Hepatocyte (in vitro differentiated cells): ENCODE data around the gene TMPRSS9. TPM values are rescaled to one million over a fixed set of nuclear protein-coding genes. Genes with fewer than 3 reads are reported as not detected.
"Not testable (repeated sequence)": the region's sequence is repeated elsewhere in the genome, so short reads cannot be mapped to it uniquely, and the experiment has no call there.

Experiments
- DNase-seq: peaks from one replicate; pipeline ENCODE4 v3.0.0-alpha.2; 2016; ENCODE audit warnings: low spot score
- H2AFZ ChIP-seq: fragments of 200-600 bp; sonication (generic); 2 replicates; pipeline ENCODE4 v1.6.0; 2016; ENCODE audit warnings: antibody characterized with exemption, mild to moderate bottlenecking
- H3K27ac ChIP-seq: fragments of 200-600 bp; sonication (generic); 2 replicates; pipeline ENCODE4 v1.5.1; 2016; ENCODE audit warnings: mild to moderate bottlenecking
- H3K27me3 ChIP-seq: fragments of 200-600 bp; sonication (generic); 2 replicates; pipeline ENCODE4 v1.6.1; 2016
- H3K36me3 ChIP-seq: fragments of 200-600 bp; sonication (generic); replicated peaks from 2 replicates; pipeline ENCODE4 v1.5.1; 2016; ENCODE audit warnings: low read depth; ENCODE audit not compliant: insufficient read depth
- H3K4me1 ChIP-seq: fragments of 200-600 bp; sonication (generic); 2 replicates; pipeline ENCODE4 v1.5.1; 2016; ENCODE audit warnings: mild to moderate bottlenecking, moderate library complexity; ENCODE audit not compliant: insufficient read depth
- H3K4me2 ChIP-seq: fragments of 200-600 bp; sonication (generic); 2 replicates; pipeline ENCODE4 v1.6.0; 2016
- H3K4me3 ChIP-seq: fragments of 200-600 bp; sonication (generic); 2 replicates; pipeline ENCODE4 v1.5.1; 2016; ENCODE audit warnings: mild to moderate bottlenecking
- H3K79me2 ChIP-seq: fragments of 200-600 bp; sonication (generic); 2 replicates; pipeline ENCODE4 v1.6.0; 2017; ENCODE audit warnings: mild to moderate bottlenecking
- H3K9me2 ChIP-seq: fragments of 200-600 bp; sonication (generic); replicated peaks from 2 replicates; pipeline ENCODE4 v1.6.0; 2017; ENCODE audit warnings: mild to moderate bottlenecking; ENCODE audit not compliant: insufficient read depth
- H3K9me3 ChIP-seq: fragments of 200-600 bp; sonication (generic); 2 replicates; pipeline ENCODE4 v1.5.1; 2016; ENCODE audit warnings: low read depth, mild to moderate bottlenecking
- H4K20me1 ChIP-seq: fragments of 200-600 bp; sonication (generic); 2 replicates; pipeline ENCODE4 v1.6.0; 2016; ENCODE audit warnings: mild to moderate bottlenecking; ENCODE audit not compliant: insufficient read depth, poor library complexity, severe bottlenecking
- EZH2 ChIP-seq: fragments of 200-600 bp; sonication (generic); IDR thresholded peaks from 2 replicates; pipeline ENCODE4 v1.6.1; 2016; ENCODE audit warnings: antibody characterized with exemption, mild to moderate bottlenecking, borderline replicate concordance
- EZH2phosphoT487 ChIP-seq: fragments of 200-600 bp; sonication (generic); IDR thresholded peaks from one replicate; pipeline ENCODE4 v1.6.1; 2018; ENCODE audit warnings: antibody characterized with exemption, mild to moderate bottlenecking, low read depth, moderate library complexity; ENCODE audit not compliant: unreplicated experiment, severe bottlenecking
- WGBS: methylation state at CpG from one replicate; pipeline ENCODE4 v1.1.6; 2016; ENCODE audit warnings: low lambda C conversion rate; ENCODE audit errors: missing lambda C conversion rate; 5-methylcytosine and 5-hydroxymethylcytosine counted together
- polyA plus RNA-seq: library from polyadenylated mRNA; unstranded; fragments of >200 nt; fragmentation: Nextera tagmentation; extraction: Ambion mirVana; gene quantifications from 2 replicates; pipeline ENCODE4 v1.2.1, GENCODE V29; 2016
- total RNA-seq: library from RNA; depleted of rRNA; stranded (reverse); fragments of >200 nt; gene quantifications from 2 replicates; pipeline ENCODE4 v1.2.3, GENCODE V29; 2014
- TF ChIP-seq, protein P1 (sequence below): fragments of 200-600 bp; sonication (generic); IDR thresholded peaks from 2 replicates; pipeline ENCODE4 v1.5.1; 2016; ENCODE audit warnings: antibody characterized with exemption, mild to moderate bottlenecking; ENCODE audit not compliant: poor library complexity

TMPRSS9 gene
- total and polyA plus RNA-seq, 2 experiments from 2014 or later = 0.23 TPM; not detected in 1

DNA sequence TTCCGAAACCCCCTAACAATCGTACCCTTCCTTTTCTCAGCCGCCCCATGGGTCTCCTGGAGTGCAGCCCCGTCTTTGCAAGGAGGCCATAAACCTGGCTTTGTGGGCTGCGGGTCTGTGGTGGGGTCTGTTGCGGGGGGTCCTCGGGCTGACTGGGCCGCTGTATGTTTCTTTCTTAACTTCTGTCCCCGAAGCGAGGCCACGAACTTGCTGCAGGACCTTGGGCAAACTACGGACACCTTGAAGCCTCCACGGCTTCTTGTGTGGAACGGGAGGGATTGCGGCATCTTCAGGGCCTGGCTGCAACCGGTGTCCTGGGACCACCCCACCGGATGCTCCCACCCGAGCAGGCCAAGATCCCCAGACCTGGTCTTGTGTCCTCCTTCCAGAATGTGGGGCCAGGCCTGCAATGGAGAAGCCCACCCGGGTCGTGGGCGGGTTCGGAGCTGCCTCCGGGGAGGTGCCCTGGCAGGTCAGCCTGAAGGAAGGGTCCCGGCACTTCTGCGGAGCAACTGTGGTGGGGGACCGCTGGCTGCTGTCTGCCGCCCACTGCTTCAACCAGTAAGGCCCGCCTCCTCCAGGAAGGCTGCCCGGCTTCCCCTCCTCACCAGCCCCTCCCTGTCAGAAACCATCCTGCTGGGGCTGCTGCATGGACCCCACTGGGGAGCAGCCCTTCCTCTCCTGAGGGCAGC is 55.4 kb downstream of the TMPRSS9 start:
- H3K79me2 ChIP-seq = no peaks in the 10 kb centered on the region
- H3K27ac ChIP-seq = no peak overlapping the region
- no peaks in the 10 kb centered on the region for H3K4me1 ChIP-seq
- H3K27me3 ChIP-seq = no peaks in the 10 kb centered on the region
- H3K4me3 ChIP-seq = no peak overlapping the region
- no peak for DNase-seq
- 91% methylated on average over 25 of the region's 29 CpGs for WGBS
- no peaks in the 10 kb centered on the region for H4K20me1 ChIP-seq
- H2AFZ ChIP-seq = no peak overlapping the region
- TF ChIP-seq EZH2phosphoT487 = no peak
- no peaks in the 10 kb centered on the region for H3K9me2 ChIP-seq
- H3K9me3 ChIP-seq = no peaks in the 10 kb centered on the region
- no peaks in the 10 kb centered on the region for H3K36me3 ChIP-seq
- H3K4me2 ChIP-seq = no peak overlapping the region

DNA sequence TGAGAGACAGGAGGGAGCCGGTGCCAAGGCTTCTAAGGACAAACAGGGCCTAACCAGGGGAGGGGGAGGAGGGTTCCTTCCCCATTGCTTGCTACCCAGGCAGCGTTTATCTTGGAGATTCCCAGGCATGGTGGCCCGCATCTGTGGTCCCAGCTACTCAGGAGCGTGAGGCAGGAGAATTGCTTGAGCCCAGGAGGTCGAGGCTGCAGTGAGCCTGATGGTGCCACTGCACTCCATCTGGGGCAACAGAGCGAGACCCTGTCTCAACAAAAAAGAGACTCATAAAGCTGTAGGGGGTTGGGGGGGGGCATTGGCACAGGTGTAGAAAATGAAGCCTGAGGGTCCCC is 55.9 kb downstream of the TMPRSS9 start:
- no peaks in the 10 kb centered on the region for H3K36me3 ChIP-seq
- TF ChIP-seq, protein P1, sequence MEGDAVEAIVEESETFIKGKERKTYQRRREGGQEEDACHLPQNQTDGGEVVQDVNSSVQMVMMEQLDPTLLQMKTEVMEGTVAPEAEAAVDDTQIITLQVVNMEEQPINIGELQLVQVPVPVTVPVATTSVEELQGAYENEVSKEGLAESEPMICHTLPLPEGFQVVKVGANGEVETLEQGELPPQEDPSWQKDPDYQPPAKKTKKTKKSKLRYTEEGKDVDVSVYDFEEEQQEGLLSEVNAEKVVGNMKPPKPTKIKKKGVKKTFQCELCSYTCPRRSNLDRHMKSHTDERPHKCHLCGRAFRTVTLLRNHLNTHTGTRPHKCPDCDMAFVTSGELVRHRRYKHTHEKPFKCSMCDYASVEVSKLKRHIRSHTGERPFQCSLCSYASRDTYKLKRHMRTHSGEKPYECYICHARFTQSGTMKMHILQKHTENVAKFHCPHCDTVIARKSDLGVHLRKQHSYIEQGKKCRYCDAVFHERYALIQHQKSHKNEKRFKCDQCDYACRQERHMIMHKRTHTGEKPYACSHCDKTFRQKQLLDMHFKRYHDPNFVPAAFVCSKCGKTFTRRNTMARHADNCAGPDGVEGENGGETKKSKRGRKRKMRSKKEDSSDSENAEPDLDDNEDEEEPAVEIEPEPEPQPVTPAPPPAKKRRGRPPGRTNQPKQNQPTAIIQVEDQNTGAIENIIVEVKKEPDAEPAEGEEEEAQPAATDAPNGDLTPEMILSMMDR = no peak
- TF ChIP-seq EZH2phosphoT487 (no peak), EZH2 (no peak)
- H3K4me3 ChIP-seq = no peak overlapping the region
- H3K27ac ChIP-seq = no peak overlapping the region
- H3K79me2 ChIP-seq = no peaks in the 10 kb centered on the region
- no peak for DNase-seq
- H3K4me1 ChIP-seq = no peaks in the 10 kb centered on the region
- WGBS = 74% methylated on average over 6 of the region's 6 CpGs
- H3K9me2 ChIP-seq = no peaks in the 10 kb centered on the region
- H3K4me2 ChIP-seq = no peak overlapping the region
- H4K20me1 ChIP-seq = no peaks in the 10 kb centered on the region
- H3K27me3 ChIP-seq = no peaks in the 10 kb centered on the region
- no peaks in the 10 kb centered on the region for H3K9me3 ChIP-seq
- H2AFZ ChIP-seq = no peak overlapping the region

DNA sequence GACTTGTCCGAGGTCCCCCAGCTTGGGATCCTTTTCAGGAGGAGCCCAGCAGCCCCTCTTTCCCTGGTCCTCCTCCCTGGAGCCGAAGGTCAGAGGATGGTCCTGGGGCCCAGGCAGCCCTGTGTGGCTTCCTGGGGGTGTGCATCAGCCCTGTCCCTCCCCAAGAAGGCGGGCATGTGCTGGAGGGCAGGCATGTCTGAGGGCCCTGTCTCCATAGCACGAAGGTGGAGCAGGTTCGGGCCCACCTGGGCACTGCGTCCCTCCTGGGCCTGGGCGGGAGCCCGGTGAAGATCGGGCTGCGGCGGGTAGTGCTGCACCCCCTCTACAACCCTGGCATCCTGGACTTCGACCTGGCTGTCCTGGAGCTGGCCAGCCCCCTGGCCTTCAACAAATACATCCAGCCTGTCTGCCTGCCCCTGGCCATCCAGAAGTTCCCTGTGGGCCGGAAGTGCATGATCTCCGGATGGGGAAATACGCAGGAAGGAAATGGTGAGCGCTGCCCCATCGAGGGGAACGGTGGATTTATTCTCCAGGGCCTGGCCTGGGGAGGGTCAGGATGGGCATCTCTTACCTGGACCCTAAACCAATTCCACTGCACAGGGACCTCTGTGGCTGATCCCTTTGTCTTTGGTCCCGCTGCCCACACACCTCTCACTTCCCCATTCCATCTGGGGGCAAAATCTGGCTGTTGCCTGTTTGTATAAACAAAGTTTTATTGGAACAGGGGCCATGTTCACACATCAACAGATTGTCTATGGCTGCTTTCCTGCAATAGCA is 56.4 kb downstream of the TMPRSS9 start:
- Histone ChIP-seq H3K9me3 (no peaks in the 10 kb centered on the region), H2AFZ (no peak overlapping the region), H3K79me2 (no peaks in the 10 kb centered on the region), H3K4me3 (no peak overlapping the region), H3K4me1 (no peaks in the 10 kb centered on the region), H3K4me2 (no peak overlapping the region), H3K36me3 (no peaks in the 10 kb centered on the region), H3K9me2 (no peaks in the 10 kb centered on the region), H3K27me3 (no peaks in the 10 kb centered on the region), H3K27ac (no peak overlapping the region), H4K20me1 (no peaks in the 10 kb centered on the region)
- WGBS = 90% methylated on average over 19 of the region's 19 CpGs
- DNase-seq = no peak
- TF ChIP-seq, protein P1 = no peak
- TF ChIP-seq EZH2 = no peak
- TF ChIP-seq EZH2phosphoT487 = no peak

DNA sequence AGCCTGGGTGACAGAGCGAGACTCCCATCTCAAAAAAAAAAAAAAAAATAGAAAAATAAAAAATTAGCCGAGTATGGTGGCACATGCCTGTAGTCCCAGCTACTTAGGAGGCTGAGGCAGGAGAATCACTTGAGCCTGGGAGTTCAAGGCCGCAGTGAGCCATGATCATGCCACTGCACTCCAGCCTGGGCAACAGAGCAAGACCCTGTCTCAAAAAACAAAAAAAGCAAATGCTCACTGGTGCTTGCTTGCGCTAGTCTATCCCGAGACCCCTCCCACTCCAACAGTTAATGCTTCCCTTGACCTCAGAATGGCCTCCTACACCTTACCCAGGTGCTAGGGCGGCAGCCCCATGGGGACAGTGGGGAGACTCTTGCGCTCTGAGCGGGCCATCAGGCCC is 57.4 kb downstream of the TMPRSS9 start:
- not testable (repeated sequence) for H3K27ac ChIP-seq, H3K4me3 ChIP-seq, H3K79me2 ChIP-seq, H3K4me2 ChIP-seq, H4K20me1 ChIP-seq, H3K4me1 ChIP-seq, H3K9me2 ChIP-seq, H3K36me3 ChIP-seq, H3K9me3 ChIP-seq, DNase-seq, H3K27me3 ChIP-seq, H2AFZ ChIP-seq
- 100% methylated on average over 8 of the region's 8 CpGs for WGBS
